Liver (tissue), 3 donors: ENCODE measurements around the gene ETAA1.

Experiments
- ATF3 ChIP-seq: IDR thresholded peaks from 2 replicates; pipeline ENCODE4 v1.6.1; 2016; ENCODE audit warnings: antibody characterized with exemption
- EGR1 ChIP-seq, 2 donors: IDR thresholded peaks; 2 replicates each; pipeline ENCODE4 v1.6.1; 2016 to 2018; ENCODE audit warnings: antibody characterized with exemption in 2 of 2, low read depth in 2 of 2
- GABPA ChIP-seq, 2 donors: IDR thresholded peaks in 1 of 2; conservative IDR thresholded peaks in 1 of 2; 2 replicates each; pipeline ENCODE4 v1.6.1; 2016; ENCODE audit warnings: antibody characterized with exemption in 2 of 2, mild to moderate bottlenecking in 1 of 2, moderate library complexity in 1 of 2
- JUND ChIP-seq, 2 donors: IDR thresholded peaks; 2 replicates each; pipeline ENCODE4 v1.6.1; 2016; ENCODE audit warnings: antibody characterized with exemption in 2 of 2
- RAD21 ChIP-seq, 2 donors: IDR thresholded peaks; 2 replicates each; pipeline ENCODE4 v1.6.1; 2016; ENCODE audit warnings: antibody characterized with exemption in 2 of 2, mild to moderate bottlenecking in 2 of 2
- RXRA ChIP-seq, 2 donors: IDR thresholded peaks; 2 replicates each; pipeline ENCODE4 v1.6.1; 2017 to 2018; ENCODE audit warnings: antibody characterized with exemption in 2 of 2, mild to moderate bottlenecking in 1 of 2
- SP1 ChIP-seq: IDR thresholded peaks from 2 replicates; pipeline ENCODE4 v1.6.1; 2018; ENCODE audit warnings: antibody characterized with exemption, mild to moderate bottlenecking
- TF ChIP-seq, protein P1 (sequence below): fragments of 150-350 bp; IDR thresholded peaks from 2 replicates; pipeline ENCODE4 v1.5.1; 2017; ENCODE audit warnings: improper control_type of control experiment, low read depth, low read length; ENCODE audit not compliant: missing input control
- TF ChIP-seq, protein P2 (sequence below): IDR thresholded peaks from 2 replicates; pipeline ENCODE4 v1.6.1; 2016; ENCODE audit warnings: antibody characterized with exemption
- donor health status: healthy.
- donor health status: healthy.

DNA sequence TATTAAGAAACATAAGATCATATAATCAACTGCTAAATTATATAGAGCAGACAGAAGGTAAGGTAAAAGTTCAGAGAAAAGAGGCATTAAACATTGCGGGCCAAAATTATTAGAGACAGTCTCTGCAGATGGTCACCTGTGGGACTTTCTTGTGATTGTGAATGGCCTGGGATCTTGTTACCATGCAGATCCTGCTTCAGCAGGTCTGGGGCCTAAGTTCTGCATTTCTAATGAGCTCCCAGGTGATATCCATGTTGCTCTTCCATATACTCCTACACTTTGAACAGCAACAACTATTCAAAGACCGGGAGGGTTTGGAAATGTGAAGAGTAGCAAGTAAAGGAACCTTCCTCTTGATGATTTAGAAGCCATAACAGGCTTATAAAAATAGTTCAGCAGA is 8.5 kb upstream of the ETAA1 start:
- TF ChIP-seq, protein P1, sequence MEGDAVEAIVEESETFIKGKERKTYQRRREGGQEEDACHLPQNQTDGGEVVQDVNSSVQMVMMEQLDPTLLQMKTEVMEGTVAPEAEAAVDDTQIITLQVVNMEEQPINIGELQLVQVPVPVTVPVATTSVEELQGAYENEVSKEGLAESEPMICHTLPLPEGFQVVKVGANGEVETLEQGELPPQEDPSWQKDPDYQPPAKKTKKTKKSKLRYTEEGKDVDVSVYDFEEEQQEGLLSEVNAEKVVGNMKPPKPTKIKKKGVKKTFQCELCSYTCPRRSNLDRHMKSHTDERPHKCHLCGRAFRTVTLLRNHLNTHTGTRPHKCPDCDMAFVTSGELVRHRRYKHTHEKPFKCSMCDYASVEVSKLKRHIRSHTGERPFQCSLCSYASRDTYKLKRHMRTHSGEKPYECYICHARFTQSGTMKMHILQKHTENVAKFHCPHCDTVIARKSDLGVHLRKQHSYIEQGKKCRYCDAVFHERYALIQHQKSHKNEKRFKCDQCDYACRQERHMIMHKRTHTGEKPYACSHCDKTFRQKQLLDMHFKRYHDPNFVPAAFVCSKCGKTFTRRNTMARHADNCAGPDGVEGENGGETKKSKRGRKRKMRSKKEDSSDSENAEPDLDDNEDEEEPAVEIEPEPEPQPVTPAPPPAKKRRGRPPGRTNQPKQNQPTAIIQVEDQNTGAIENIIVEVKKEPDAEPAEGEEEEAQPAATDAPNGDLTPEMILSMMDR: no peak
- TF ChIP-seq ATF3: no peak
- TF ChIP-seq, protein P2, sequence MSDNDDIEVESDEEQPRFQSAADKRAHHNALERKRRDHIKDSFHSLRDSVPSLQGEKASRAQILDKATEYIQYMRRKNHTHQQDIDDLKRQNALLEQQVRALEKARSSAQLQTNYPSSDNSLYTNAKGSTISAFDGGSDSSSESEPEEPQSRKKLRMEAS: no peak
- no peak for TF ChIP-seq RXRA (IDR thresholded peaks at IDR 0.05)
- TF ChIP-seq SP1: no peak
- TF ChIP-seq JUND (IDR thresholded peaks at IDR 0.05): no peak
- no peak for TF ChIP-seq RAD21 (IDR thresholded peaks at IDR 0.05)
- TF ChIP-seq EGR1 (IDR thresholded peaks at IDR 0.05; ENCODE audit: low read depth in 2 of 2): no peak
- no peak for TF ChIP-seq GABPA (IDR thresholded peaks at IDR 0.05 in 1 of 2, conservative IDR thresholded peaks at IDR 0.05 in 1 of 2)
